HUES64 (cell line): Measurements from ENCODE around the gene SNTG2.

Experiments used
- H3K27ac ChIP-seq: 2 replicates; pipeline ENCODE4 v1.7.0; 2013; ENCODE audit warnings: low read depth, low read length, inconsistent platforms
- H3K27me3 ChIP-seq: 2 replicates; pipeline ENCODE4 v1.6.1; 2013; ENCODE audit warnings: mild to moderate bottlenecking, low read length; ENCODE audit not compliant: insufficient read depth
- H3K36me3 ChIP-seq: 2 replicates; pipeline ENCODE4 v1.6.1; 2013; ENCODE audit warnings: mild to moderate bottlenecking, low read length; ENCODE audit not compliant: insufficient read depth
- H3K4me1 ChIP-seq: 2 replicates; pipeline ENCODE4 v1.6.1; 2013; ENCODE audit warnings: mild to moderate bottlenecking, low read length, moderate library complexity; ENCODE audit not compliant: insufficient read depth
- H3K4me3 ChIP-seq: 2 replicates; pipeline ENCODE4 v1.5.1; 2013; ENCODE audit warnings: mild to moderate bottlenecking, low read length, moderate library complexity
- H3K9ac ChIP-seq: 2 replicates; pipeline ENCODE4 v1.6.1; 2013; ENCODE audit warnings: mild to moderate bottlenecking, low read depth, low read length
- H3K9me3 ChIP-seq: 2 replicates; pipeline ENCODE4 v1.6.1; 2013; ENCODE audit warnings: low read depth, low read length; ENCODE audit not compliant: insufficient read depth
- WGBS: fragments of 150-250, 120-280 bp; methylation state at CpG from one replicate; pipeline ENCODE4 v1.1.7; 2013; ENCODE audit warnings: missing lambda C conversion rate; 5-methylcytosine and 5-hydroxymethylcytosine counted together

The SNTG2 gene

DNA sequence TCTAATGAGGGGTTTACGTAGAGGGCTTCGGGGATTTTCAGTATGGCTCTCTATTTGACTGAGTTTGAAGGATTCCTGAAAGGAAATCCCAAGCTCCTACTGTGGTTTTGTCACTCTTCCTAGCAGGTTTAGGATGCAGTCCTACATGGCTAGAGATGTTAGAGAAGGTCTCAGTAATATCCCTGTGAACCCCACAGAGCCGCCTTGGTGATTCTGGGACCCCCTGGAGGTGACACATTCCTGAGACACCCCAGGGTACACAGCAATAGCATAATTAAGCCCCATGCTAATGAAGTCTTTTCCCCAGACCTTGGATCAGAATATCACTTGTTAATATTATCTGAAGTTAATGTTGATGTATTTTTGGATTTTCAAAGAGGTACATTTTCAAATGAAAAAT, 103.8 kb downstream of the SNTG2 start:
- no peaks in the 10 kb centered on the region for H3K36me3 ChIP-seq
- WGBS, result 57% methylated on average over 3 of the region's 3 CpGs
- H3K27ac ChIP-seq, result no peak overlapping the region
- H3K4me1 ChIP-seq, result peaks cover 34% of the 10 kb centered on the region
- no peaks in the 10 kb centered on the region for H3K27me3 ChIP-seq
- no peaks in the 10 kb centered on the region; the same call in 1 of the 2 replicates for H3K9me3 ChIP-seq
- no peak overlapping the region for H3K4me3 ChIP-seq
- no peak overlapping the region for H3K9ac ChIP-seq

DNA sequence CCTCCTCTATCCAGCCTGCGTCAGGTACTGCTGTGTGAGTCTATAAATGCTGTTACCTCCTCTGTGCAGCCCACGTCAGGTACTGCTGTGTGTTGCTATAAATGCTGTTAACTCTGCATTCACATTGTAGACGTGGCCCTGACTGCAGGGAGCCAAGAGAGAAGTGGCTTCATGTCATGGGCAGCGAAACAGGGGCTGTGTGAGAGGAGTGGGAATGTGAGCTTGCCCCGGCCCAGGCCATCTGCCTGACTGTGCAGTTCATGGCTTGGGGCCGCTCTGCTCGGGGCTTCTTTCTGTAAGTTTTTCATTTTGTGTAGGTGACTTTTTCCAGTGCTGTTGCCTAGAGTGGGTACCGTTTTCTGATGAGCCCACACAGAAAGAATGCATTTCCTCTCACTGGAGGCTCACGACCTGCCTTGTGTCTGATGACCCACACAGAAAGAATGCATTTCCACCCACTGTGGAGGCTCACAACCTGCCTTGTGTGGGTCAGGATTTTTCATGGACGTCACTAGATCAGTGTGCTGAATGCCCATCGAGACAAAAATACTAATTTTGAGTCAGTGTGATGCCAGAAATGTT, 104.5 kb downstream of the SNTG2 start:
- Histone ChIP-seq H3K9ac (no peak overlapping the region), H3K4me1 (peaks cover 34% of the 10 kb centered on the region), H3K27me3 (no peaks in the 10 kb centered on the region), H3K36me3 (no peaks in the 10 kb centered on the region), H3K4me3 (peak overlapping the region; percentile 49; the same call in 1 of the 2 replicates), H3K27ac (no peak overlapping the region), H3K9me3 (no peaks in the 10 kb centered on the region; the same call in 1 of the 2 replicates)
- 47% methylated on average over 11 of the region's 11 CpGs for WGBS

DNA sequence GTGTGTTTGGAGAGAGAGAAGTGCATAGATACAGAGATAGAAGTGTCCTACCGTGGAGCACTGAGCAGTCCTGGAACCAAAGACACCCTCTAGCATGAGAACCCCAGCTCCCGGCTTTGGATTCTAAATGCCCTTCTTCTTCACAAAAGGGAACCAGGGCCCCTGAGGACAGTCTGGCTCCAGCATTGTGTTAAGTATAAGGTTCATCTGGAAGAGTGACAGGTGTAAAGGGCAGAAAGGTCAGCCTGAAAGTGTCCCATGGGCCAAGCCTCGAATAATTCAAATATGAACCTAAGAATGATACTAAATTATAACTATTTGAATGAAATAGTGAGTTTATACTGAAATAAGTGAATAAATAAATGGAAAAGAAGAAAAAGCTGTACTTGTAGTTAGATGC, 109.7 kb downstream of the SNTG2 start:
- 92% methylated on average over 3 of the region's 3 CpGs for WGBS
- Histone ChIP-seq H3K4me1 (peaks cover 6% of the 10 kb centered on the region), H3K4me3 (no peak overlapping the region), H3K36me3 (no peaks in the 10 kb centered on the region), H3K9me3 (no peaks in the 10 kb centered on the region), H3K9ac (no peak overlapping the region), H3K27me3 (no peaks in the 10 kb centered on the region), H3K27ac (no peak overlapping the region)

DNA sequence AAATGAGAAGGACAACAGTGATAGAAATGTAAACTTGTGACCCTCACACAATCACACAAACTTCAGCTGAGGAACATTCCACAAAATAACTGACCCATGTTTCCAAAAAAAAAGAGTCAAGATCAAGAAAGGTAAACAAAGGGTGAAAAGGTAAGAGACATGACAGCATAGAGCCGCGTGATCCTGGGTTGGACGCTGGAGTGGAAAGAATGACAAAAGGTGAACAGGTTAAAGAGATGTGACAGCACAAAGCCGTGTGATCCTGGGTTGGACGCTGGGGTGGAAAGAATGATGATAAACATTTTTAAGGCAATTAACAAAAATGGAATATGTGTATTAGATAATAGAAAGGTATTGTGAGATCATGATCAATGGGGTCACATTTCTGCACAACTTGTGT, 110.3 kb downstream of the SNTG2 start:
- no peak overlapping the region for H3K9ac ChIP-seq
- no peaks in the 10 kb centered on the region; the same call in 1 of the 2 replicates for H3K4me1 ChIP-seq
- H3K27ac ChIP-seq, result no peak overlapping the region
- H3K9me3 ChIP-seq, result no peaks in the 10 kb centered on the region
- no peak overlapping the region for H3K4me3 ChIP-seq
- 91% methylated on average over 5 of the region's 5 CpGs for WGBS
- no peaks in the 10 kb centered on the region for H3K36me3 ChIP-seq
- H3K27me3 ChIP-seq, result no peaks in the 10 kb centered on the region

DNA sequence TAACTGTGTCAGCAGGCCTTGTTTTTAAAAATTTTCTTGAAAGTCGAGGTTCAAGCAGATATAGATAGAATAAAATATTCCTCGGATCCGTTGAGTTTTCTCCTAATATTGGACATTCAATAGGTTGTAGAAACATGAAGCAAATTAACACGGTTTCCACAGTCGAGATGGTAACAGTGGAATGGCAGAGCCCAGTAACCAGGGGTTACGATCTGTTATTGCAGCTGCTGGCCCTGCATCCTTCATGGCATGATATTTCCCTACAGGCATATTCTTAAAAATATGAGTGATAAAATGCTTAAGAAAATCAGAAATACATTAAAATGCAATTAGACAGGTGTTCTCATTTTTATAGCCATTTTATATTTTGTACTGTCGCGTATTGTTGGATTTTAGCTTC, 117.6 kb downstream of the SNTG2 start:
- Histone ChIP-seq H3K4me3 (no peak overlapping the region), H3K27me3 (no peaks in the 10 kb centered on the region), H3K9me3 (peaks cover 4% of the 10 kb centered on the region; the same call in 1 of the 2 replicates), H3K9ac (no peak overlapping the region), H3K4me1 (no peaks in the 10 kb centered on the region), H3K27ac (no peak overlapping the region), H3K36me3 (no peaks in the 10 kb centered on the region)
- WGBS, result 97% methylated on average over 8 of the region's 8 CpGs

DNA sequence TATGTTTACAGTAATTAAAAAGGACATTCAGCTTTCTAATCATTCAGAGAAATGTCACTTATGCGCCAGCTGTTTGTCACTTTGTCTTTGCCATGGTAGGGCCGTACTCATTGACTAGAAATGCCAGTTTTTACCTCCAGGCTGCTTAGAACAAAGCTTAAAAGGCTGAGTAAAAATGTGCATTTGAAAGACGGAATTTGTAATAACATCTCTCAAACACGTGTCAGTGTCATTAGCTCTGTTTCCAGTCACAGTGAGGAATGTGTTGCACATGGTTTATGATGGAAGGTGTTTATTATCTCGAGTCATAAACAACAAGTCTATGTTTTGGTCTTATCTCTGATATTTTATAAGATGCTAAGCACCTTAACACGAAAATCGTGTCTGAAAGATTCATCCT, 118.2 kb downstream of the SNTG2 start:
- 73% methylated on average over 7 of the region's 7 CpGs for WGBS
- H3K27ac ChIP-seq, result no peak overlapping the region

DNA sequence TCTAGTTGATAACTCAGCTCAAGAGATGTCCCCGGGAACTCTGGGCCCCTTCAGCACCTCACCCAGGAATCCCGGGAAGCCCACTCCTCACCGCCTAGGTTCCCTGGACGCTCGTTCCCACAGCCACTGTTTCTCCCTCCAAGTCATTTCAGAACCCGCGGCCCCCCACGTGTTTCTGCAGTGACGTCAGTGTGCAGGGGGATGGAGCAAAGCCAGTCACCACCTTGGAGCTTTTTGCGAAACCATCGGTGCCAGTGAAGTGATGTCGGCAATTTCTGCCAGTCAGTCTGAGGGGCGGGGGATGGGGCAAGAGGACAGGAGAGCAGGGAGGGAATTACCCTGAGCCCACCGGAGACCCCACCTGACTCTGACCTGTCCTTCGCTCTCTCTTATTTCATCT, 119.2 kb downstream of the SNTG2 start:
- Histone ChIP-seq H3K27ac (no peak overlapping the region), H3K27me3 (no peaks in the 10 kb centered on the region), H3K9ac (no peak overlapping the region), H3K9me3 (peaks cover 4% of the 10 kb centered on the region; the same call in 1 of the 2 replicates), H3K4me3 (no peak overlapping the region), H3K36me3 (no peaks in the 10 kb centered on the region), H3K4me1 (no peaks in the 10 kb centered on the region)
- WGBS, result 86% methylated on average over 15 of the region's 15 CpGs

More for the DNA sequence above, 118.2 kb downstream of the SNTG2 start:
- Histone ChIP-seq H3K36me3 (no peaks in the 10 kb centered on the region), H3K4me3 (no peak overlapping the region), H3K9ac (no peak overlapping the region), H3K9me3 (peaks cover 4% of the 10 kb centered on the region; the same call in 1 of the 2 replicates), H3K4me1 (no peaks in the 10 kb centered on the region), H3K27me3 (no peaks in the 10 kb centered on the region)

DNA sequence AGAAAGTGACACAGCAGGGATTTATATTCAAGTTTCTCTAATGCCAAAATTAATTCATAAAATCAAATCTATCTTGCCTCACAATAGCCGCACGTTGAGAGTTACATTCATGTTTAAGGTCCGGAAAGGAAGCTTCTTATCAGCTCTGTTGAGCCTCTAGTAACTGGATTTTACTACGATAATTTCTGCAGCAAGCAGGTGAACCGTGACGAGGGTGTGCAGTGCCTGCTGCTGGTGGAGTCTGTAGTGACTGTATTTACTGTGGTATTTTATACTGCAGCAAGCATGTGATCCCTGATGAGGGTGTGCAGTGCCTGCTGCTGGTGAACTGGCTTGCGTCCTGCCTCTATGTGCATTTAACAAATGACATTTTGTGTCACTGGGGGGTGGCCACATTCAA, 120.0 kb downstream of the SNTG2 start:
- no peaks in the 10 kb centered on the region for H3K36me3 ChIP-seq
- H3K27ac ChIP-seq, result no peak overlapping the region
- H3K9ac ChIP-seq, result no peak overlapping the region
- no peaks in the 10 kb centered on the region for H3K4me1 ChIP-seq
- no peak overlapping the region for H3K4me3 ChIP-seq
- H3K9me3 ChIP-seq, result peaks cover 4% of the 10 kb centered on the region; the same call in 1 of the 2 replicates
- WGBS, result 96% methylated on average over 7 of the region's 7 CpGs
- no peaks in the 10 kb centered on the region for H3K27me3 ChIP-seq

DNA sequence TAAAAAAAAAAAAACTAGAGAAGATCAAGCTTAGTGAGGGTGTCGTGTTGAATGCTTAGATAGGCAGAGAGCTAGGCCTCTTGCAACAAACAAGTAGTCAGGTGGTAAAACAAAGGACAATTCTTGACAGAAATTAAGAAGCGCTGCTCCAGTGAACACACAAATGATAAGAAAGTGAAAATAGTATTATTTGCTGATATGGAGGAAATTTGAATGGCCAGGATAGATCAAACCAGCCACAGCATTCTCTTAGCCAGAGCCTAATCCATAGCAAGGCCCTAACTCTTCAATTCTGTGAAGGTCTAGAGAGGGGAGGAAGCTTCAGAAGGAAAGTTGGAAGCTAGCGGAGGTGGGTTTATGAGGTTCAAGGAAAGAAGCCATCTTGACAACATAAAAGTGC, 121.0 kb downstream of the SNTG2 start:
- Histone ChIP-seq H3K4me1 (no peaks in the 10 kb centered on the region), H3K9me3 (peaks cover 4% of the 10 kb centered on the region; the same call in 1 of the 2 replicates), H3K9ac (no peak overlapping the region), H3K4me3 (no peak overlapping the region), H3K27ac (no peak overlapping the region), H3K27me3 (no peaks in the 10 kb centered on the region), H3K36me3 (no peaks in the 10 kb centered on the region)
- 98% methylated on average over 3 of the region's 3 CpGs for WGBS

DNA sequence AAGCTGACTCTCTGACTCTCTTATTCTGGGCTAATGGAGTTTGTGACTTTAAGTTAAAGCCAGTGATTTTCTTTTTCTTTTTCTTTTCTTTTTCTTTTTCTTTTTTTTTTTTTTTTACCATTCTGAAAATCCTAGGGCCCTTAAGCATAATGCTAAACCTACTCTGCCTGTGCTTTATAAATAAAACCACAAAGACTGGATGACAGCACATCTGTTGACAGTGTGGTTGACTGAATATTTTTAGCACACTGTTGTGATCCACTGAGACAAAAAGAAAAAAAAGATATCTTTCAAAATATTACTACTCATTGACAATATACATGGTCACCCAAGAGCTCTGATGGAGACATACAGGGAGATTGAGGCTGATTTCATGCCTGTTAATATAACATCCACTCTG, 121.6 kb downstream of the SNTG2 start:
- H3K9ac ChIP-seq, result no peak overlapping the region
- no peaks in the 10 kb centered on the region for H3K36me3 ChIP-seq
- H3K27ac ChIP-seq, result no peak overlapping the region

DNA sequence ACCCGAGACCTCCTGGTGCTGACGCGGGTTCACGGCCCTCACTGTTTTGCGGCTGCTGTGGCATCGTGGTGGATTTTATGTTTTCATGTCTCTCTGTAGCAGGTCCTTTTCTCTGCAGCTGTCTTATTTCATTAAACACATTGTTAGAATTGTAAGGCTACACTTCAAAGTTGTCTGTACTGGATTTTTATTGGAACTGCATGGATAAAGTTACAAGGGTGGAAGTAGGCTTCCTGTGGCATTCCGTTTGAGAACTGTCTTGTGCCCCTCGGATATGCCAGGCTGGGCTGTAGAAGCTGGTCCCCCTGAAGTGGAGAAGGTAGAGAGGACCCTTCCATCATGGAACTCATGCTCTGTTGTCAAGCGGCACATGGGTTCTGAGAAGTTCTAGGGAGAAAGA, 127.3 kb downstream of the SNTG2 start:
- Histone ChIP-seq H3K4me1 (0 out of 2 replicates have a peak, but pooled peaks cover 3% of the 10 kb centered on the region), H3K9me3 (no peaks in the 10 kb centered on the region), H3K36me3 (no peaks in the 10 kb centered on the region), H3K27ac (no peak overlapping the region), H3K27me3 (no peaks in the 10 kb centered on the region), H3K4me3 (no peak overlapping the region), H3K9ac (no peak overlapping the region)
- 97% methylated on average over 9 of the region's 9 CpGs for WGBS

More for the DNA sequence above, 121.6 kb downstream of the SNTG2 start:
- Histone ChIP-seq H3K4me1 (no peaks in the 10 kb centered on the region), H3K9me3 (peaks cover 4% of the 10 kb centered on the region; the same call in 1 of the 2 replicates), H3K4me3 (no peak overlapping the region), H3K27me3 (no peaks in the 10 kb centered on the region)

DNA sequence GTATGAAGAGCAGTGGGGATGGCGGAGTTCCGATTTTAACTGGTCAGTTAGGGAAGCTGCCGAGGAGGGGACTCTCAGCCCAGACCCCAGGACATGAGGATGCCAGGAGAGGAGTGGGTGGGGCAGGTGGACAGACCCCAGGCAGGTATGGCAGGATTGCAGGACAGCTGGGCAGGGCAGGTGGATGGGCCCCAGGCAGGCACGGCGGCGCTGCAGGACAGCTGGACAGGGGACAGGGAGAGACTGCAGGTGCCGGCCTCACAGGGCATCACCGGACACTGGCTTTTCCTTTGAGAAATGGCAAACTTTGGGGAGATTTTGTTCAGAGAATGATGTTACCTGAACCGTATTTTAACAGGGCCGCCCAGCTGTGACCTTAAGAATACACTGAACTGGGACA, 127.7 kb downstream of the SNTG2 start:
- H3K27me3 ChIP-seq, result no peaks in the 10 kb centered on the region
- 91% methylated on average over 10 of the region's 10 CpGs for WGBS

More for the DNA sequence above, 127.7 kb downstream of the SNTG2 start:
- no peak overlapping the region for H3K4me3 ChIP-seq
- H3K9ac ChIP-seq, result no peak overlapping the region
- no peaks in the 10 kb centered on the region for H3K36me3 ChIP-seq
- H3K9me3 ChIP-seq, result no peaks in the 10 kb centered on the region
- no peak overlapping the region for H3K27ac ChIP-seq
- H3K4me1 ChIP-seq, result 0 out of 2 replicates have a peak, but pooled peaks cover 3% of the 10 kb centered on the region
